Measurements from ENCODE around the gene GRAMD4. TPM values are rescaled to one million over a fixed set of nuclear protein-coding genes. Genes with fewer than 3 reads are reported as not detected.

The GRAMD4 gene
- total RNA-seq, 4 donors from 2014 or later, result 146 to 981 (median 258) TPM

GRCh38 chr22:46719921-46720320 is 99.7 kb downstream of the GRAMD4 start:
- Histone ChIP-seq H3K4me1 (peaks cover 0 to under 1% (median 0%) of the 10 kb centered on the region in 4 donors), H3K36me3 (peaks cover 0 to 30% (median 10%) of the 10 kb centered on the region in 4 donors), H3K27me3 (no peaks in the 10 kb centered on the region), H3K9me3 (no peaks in the 10 kb centered on the region), H3K4me3 (no peak overlapping the region), H3K27ac (no peak overlapping the region)
- in situ Hi-C loops (cut with MboI; ENCODE audit: low pct_ligation_motif_present in 1 of 4, low pct_unique_long_range_greater_than_20kb in 1 of 4, low sequenced_read_pairs in 3 of 4) (loop anchor here in 1 of 4 donors (25.0 kb wide), 1 partner anchor 158 kb away; no protein-coding TSS in a partner anchor), intact Hi-C loops (cut with DNase I; ENCODE audit: low total_unique reads) (no loop called here)
- no peak for DNase-seq
- no peak for TF ChIP-seq EP300 (IDR thresholded peaks at IDR 0.05; ENCODE audit: low read depth)
- TF ChIP-seq POLR2AphosphoS5 (IDR thresholded peaks at IDR 0.05), result no peak
- TF ChIP-seq CTCF (IDR thresholded peaks at IDR 0.05), result no peak
- TF ChIP-seq POLR2A (IDR thresholded peaks at IDR 0.05), result no peak
- WGBS, 2 donors (ENCODE audit: low coverage in 1 of 2), result 80 to 96% methylated on average over 1 to 11 of the region's 11 CpGs

GRCh38 chr22:46721501-46722085 is 101.4 kb downstream of the GRAMD4 start:
- intact Hi-C loops (cut with DNase I; ENCODE audit: low total_unique reads) (no loop called here), in situ Hi-C loops (cut with MboI; ENCODE audit: low pct_ligation_motif_present in 1 of 4, low pct_unique_long_range_greater_than_20kb in 1 of 4, low sequenced_read_pairs in 3 of 4) (loop anchor here in 1 of 4 donors (25.0 kb wide), 1 partner anchor 159 kb away; no protein-coding TSS in a partner anchor)
- DNase-seq, result no peak
- H3K9me3 ChIP-seq, result no peaks in the 10 kb centered on the region
- no peak overlapping the region for H3K4me3 ChIP-seq
- TF ChIP-seq POLR2AphosphoS5 (IDR thresholded peaks at IDR 0.05) (no peak), POLR2A (IDR thresholded peaks at IDR 0.05) (no peak), CTCF (IDR thresholded peaks at IDR 0.05) (no peak), EP300 (IDR thresholded peaks at IDR 0.05; ENCODE audit: low read depth) (no peak)
- H3K27ac ChIP-seq, result no peak overlapping the region
- 92% methylated on average over 16 of the region's 16 CpGs; no CpG with 5 or more reads in 1 of the 2 donors for WGBS, 2 donors (ENCODE audit: low coverage in 1 of 2)
- H3K4me1 ChIP-seq, result peaks cover 0 to 8% (median 2%) of the 10 kb centered on the region in 4 donors
- H3K36me3 ChIP-seq, result peaks cover 0 to 30% (median 10%) of the 10 kb centered on the region in 4 donors
- H3K27me3 ChIP-seq, result no peaks in the 10 kb centered on the region

GRCh38 chr22:46723882-46724281 is 103.7 kb downstream of the GRAMD4 start:
- WGBS, 2 donors (ENCODE audit: low coverage in 1 of 2), result 91 to 93% methylated on average over 4 to 9 of the region's 9 CpGs
- in situ Hi-C loops (cut with MboI; ENCODE audit: low pct_ligation_motif_present in 1 of 4, low pct_unique_long_range_greater_than_20kb in 1 of 4, low sequenced_read_pairs in 3 of 4), result loop anchor here in 1 of 4 donors (25.0 kb wide), 1 partner anchor 162 kb away; no protein-coding TSS in a partner anchor
- DNase-seq, result no peak
- H3K9me3 ChIP-seq, result no peaks in the 10 kb centered on the region
- H3K27ac ChIP-seq, result no peak overlapping the region
- intact Hi-C loops (cut with DNase I; ENCODE audit: low total_unique reads), result no loop called here
- H3K4me3 ChIP-seq, result no peak overlapping the region
- TF ChIP-seq CTCF (IDR thresholded peaks at IDR 0.05) (no peak), POLR2AphosphoS5 (IDR thresholded peaks at IDR 0.05) (no peak), EP300 (IDR thresholded peaks at IDR 0.05; ENCODE audit: low read depth) (no peak), POLR2A (IDR thresholded peaks at IDR 0.05) (no peak)
- H3K27me3 ChIP-seq, result no peaks in the 10 kb centered on the region
- H3K4me1 ChIP-seq, result peaks cover 0 to 30% (median 8%) of the 10 kb centered on the region in 4 donors
- peaks cover 0 to 12% (median 5%) of the 10 kb centered on the region in 4 donors for H3K36me3 ChIP-seq

GRCh38 chr22:46725096-46725495 is 104.9 kb downstream of the GRAMD4 start:
- Histone ChIP-seq H3K36me3 (peaks cover 0 to under 1% (median 0%) of the 10 kb centered on the region in 4 donors), H3K27ac (no peak overlapping the region), H3K4me3 (no peak overlapping the region), H3K9me3 (no peaks in the 10 kb centered on the region), H3K4me1 (peaks cover 0 to 39% (median 8%) of the 10 kb centered on the region in 4 donors), H3K27me3 (no peaks in the 10 kb centered on the region)
- TF ChIP-seq POLR2AphosphoS5 (IDR thresholded peaks at IDR 0.05) (no peak), EP300 (IDR thresholded peaks at IDR 0.05; ENCODE audit: low read depth) (no peak), POLR2A (IDR thresholded peaks at IDR 0.05) (no peak), CTCF (IDR thresholded peaks at IDR 0.05) (no peak)
- intact Hi-C loops (cut with DNase I; ENCODE audit: low total_unique reads) (no loop called here), in situ Hi-C loops (cut with MboI; ENCODE audit: low pct_ligation_motif_present in 1 of 4, low pct_unique_long_range_greater_than_20kb in 1 of 4, low sequenced_read_pairs in 3 of 4) (loop anchor here in 1 of 4 donors (25.0 kb wide), 1 partner anchor 163 kb away; no protein-coding TSS in a partner anchor)
- DNase-seq, result no peak
- 92% methylated on average over 18 of the region's 18 CpGs; no CpG with 5 or more reads in 1 of the 2 donors for WGBS, 2 donors (ENCODE audit: low coverage in 1 of 2)

Data from transverse colon (tissue), 4 donors.